Endothelial cell of umbilical vein (primary cell): ENCODE measurements around the gene AK8. TPM values are rescaled to one million over a fixed set of nuclear protein-coding genes. Genes with fewer than 3 reads are reported as not detected.

ENCODE experiments used
- BruUV-seq: library from RNA; stranded (reverse); fragments of 400-500 nt; replicated peaks from 2 replicates; lab custom pipeline; 2021; lab: Mats Ljungman, UMichigan
- CTCF ChIA-PET: fragments of 300-600, 350-600 bp; sonication (Branson Sonifier 250); formaldehyde crosslinking; loops from one replicate; lab custom pipeline; 2021; ENCODE audit warnings: antibody characterized with exemption, inconsistent platforms; lab: Charles Lee
- POLR2A ChIA-PET: fragments of 300-600, 350-600 bp; sonication (Branson Sonifier 250); formaldehyde crosslinking; loops from one replicate; lab custom pipeline; 2021; ENCODE audit warnings: antibody characterized with exemption, inconsistent platforms; lab: Charles Lee
- DNase-seq: peaks from one replicate; pipeline ENCODE4 v3.0.0-alpha.2; 2011; ENCODE audit warnings: low read depth, low spot score
- FAIRE-seq: peaks from 2 replicates; lab custom pipeline; 2011; peaks lifted over from hg19 to GRCh38; lab: Jason Lieb, UNC
- H2AFZ ChIP-seq: 2 replicates; pipeline ENCODE4 v1.6.0; 2012; ENCODE audit warnings: low read depth, low read length, control low read depth, inconsistent platforms
- H3K27ac ChIP-seq: 2 replicates; pipeline ENCODE4 v1.5.1; 2011; ENCODE audit warnings: low read depth, mild to moderate bottlenecking, control low read depth, low read length, moderate library complexity; ENCODE audit not compliant: insufficient read depth
- H3K27me3 ChIP-seq, 2 experiments: 2 replicates each; pipeline versions ENCODE4 v1.6.0 to v1.6.1; 2011; ENCODE audit warnings: low read length in 2 of 2, mixed read lengths in 1 of 2; ENCODE audit not compliant: control insufficient read depth in 2 of 2, insufficient read depth in 2 of 2
- H3K36me3 ChIP-seq, 2 experiments: 2 replicates in 1 of 2; 3 replicates in 1 of 2; pipeline ENCODE4 v1.5.1; 2011; ENCODE audit warnings: low read length in 2 of 2, mild to moderate bottlenecking in 1 of 2, moderate library complexity in 1 of 2; ENCODE audit not compliant: control insufficient read depth in 2 of 2, insufficient read depth in 2 of 2; ENCODE audit errors: extremely low read depth in 1 of 2
- H3K4me1 ChIP-seq: 3 replicates; pipeline ENCODE4 v1.5.1; 2011; ENCODE audit warnings: mild to moderate bottlenecking, low read length; ENCODE audit not compliant: control insufficient read depth, insufficient read depth; ENCODE audit errors: extremely low read depth
- H3K4me2 ChIP-seq: 2 replicates; pipeline ENCODE4 v1.6.1; 2011; ENCODE audit warnings: low read length, control low read depth, mixed read lengths; ENCODE audit not compliant: insufficient read depth
- H3K4me3 ChIP-seq, 3 experiments: fragments of 200-600 bp in 1 of 3; sonication (generic), shearing (Covaris generic) in 1 of 3; replicated peaks in 1 of 3; 2 replicates each; pipeline ENCODE4 v1.5.1; 2011 to 2016; ENCODE audit warnings: control low read depth in 3 of 3, low read length in 3 of 3, mild to moderate bottlenecking in 2 of 3, inconsistent platforms in 1 of 3, low read depth in 1 of 3, moderate library complexity in 1 of 3; ENCODE audit not compliant: insufficient read depth in 1 of 3
- H3K79me2 ChIP-seq: 2 replicates; pipeline ENCODE4 v1.6.0; 2012; ENCODE audit warnings: low read length, inconsistent platforms; ENCODE audit not compliant: control insufficient read depth, insufficient read depth
- H3K9ac ChIP-seq: replicated peaks from 2 replicates; pipeline ENCODE3; 2011; ENCODE audit warnings: low read length, control low read depth; ENCODE audit not compliant: insufficient read depth; ENCODE audit errors: extremely low read depth
- H3K9me1 ChIP-seq: replicated peaks from 3 replicates; pipeline ENCODE4 v1.6.0; 2011; ENCODE audit warnings: mild to moderate bottlenecking, low read length; ENCODE audit not compliant: control insufficient read depth, insufficient read depth; ENCODE audit errors: extremely low read depth
- H3K9me3 ChIP-seq: replicated peaks from 2 replicates; pipeline ENCODE4 v1.5.1; 2012; ENCODE audit warnings: low read length, inconsistent platforms; ENCODE audit not compliant: control insufficient read depth, insufficient read depth
- H4K20me1 ChIP-seq: replicated peaks from 2 replicates; pipeline ENCODE3; 2011; ENCODE audit warnings: mild to moderate bottlenecking, low read length; ENCODE audit not compliant: control insufficient read depth, insufficient read depth; ENCODE audit errors: extremely low read depth
- EZH2 ChIP-seq: IDR thresholded peaks from 2 replicates; pipeline ENCODE4 v1.6.1; 2012; ENCODE audit warnings: borderline replicate concordance, low read depth, mild to moderate bottlenecking, moderate library complexity, low read length, inconsistent platforms; ENCODE audit not compliant: severe bottlenecking
- FOS ChIP-seq: IDR thresholded peaks from 2 replicates; pipeline ENCODE4 v1.6.1; 2011; ENCODE audit warnings: mild to moderate bottlenecking, low read length, moderate library complexity, borderline replicate concordance; ENCODE audit not compliant: insufficient read depth
- GATA2 ChIP-seq: IDR thresholded peaks from 2 replicates; pipeline ENCODE4 v1.7.0; 2011; ENCODE audit warnings: low read depth, mild to moderate bottlenecking, moderate library complexity, mixed read lengths, low read length; ENCODE audit not compliant: insufficient read length, insufficient read depth
- JUN ChIP-seq: IDR thresholded peaks from 2 replicates; pipeline ENCODE4 v1.6.1; 2011; ENCODE audit warnings: borderline replicate concordance, low read depth; ENCODE audit not compliant: insufficient read length, insufficient read depth
- MYC ChIP-seq: IDR thresholded peaks from one replicate; pipeline ENCODE4 v1.6.1; 2011; ENCODE audit warnings: mild to moderate bottlenecking, low read depth, low read length
- POLR2A ChIP-seq: IDR thresholded peaks from 2 replicates; pipeline ENCODE4 v1.6.1; 2012; ENCODE audit warnings: low read depth, mild to moderate bottlenecking, control low read depth, low read length
- POLR2AphosphoS5 ChIP-seq: IDR thresholded peaks from 2 replicates; pipeline ENCODE4 v1.6.1; 2012; ENCODE audit warnings: low read depth, mild to moderate bottlenecking, control low read depth, low read length, moderate library complexity; ENCODE audit not compliant: insufficient read depth
- dilution Hi-C: fragments of 300-500 bp; cut with MboI; formaldehyde crosslinking; loops from one replicate; pipeline ENCODE4 v1.15.0; 2019; ENCODE audit warnings: low sequenced_read_pairs; ENCODE audit not compliant: extremely low pct_ligation_motif_present
- intact Hi-C: fragments of 100-400 bp; cut with micrococcal nuclease; formaldehyde crosslinking; loops from one replicate; pipeline ENCODE4 v1.10.0; 2022
- polyA plus RNA-seq, 4 experiments: library from polyadenylated mRNA; depleted of rRNA in 3 of 4; stranded (reverse) in 3 of 4; unstranded in 1 of 4; fragments of >200 nt; gene quantifications; 2 replicates each; pipeline versions ENCODE4 v1.2.1 to v1.2.3, GENCODE V29; 2011 to 2012; ENCODE audit warnings: missing spikeins in 1 of 4
- total RNA-seq: library from RNA; stranded (reverse); gene quantifications from 2 replicates; pipeline ENCODE4 v1.2.3, GENCODE V29; 2021
- TF ChIP-seq, protein P1 (sequence below): IDR thresholded peaks from 2 replicates; pipeline ENCODE4 v1.6.1; 2011; ENCODE audit not compliant: insufficient read depth, insufficient read length
- TF ChIP-seq, protein P2 (sequence below), 2 donors: IDR thresholded peaks; 1 replicate in 1 of 2; 2 replicates in 1 of 2; pipeline ENCODE4 v1.5.1; 2011; ENCODE audit warnings: low read length in 2 of 2, mild to moderate bottlenecking in 2 of 2, moderate library complexity in 2 of 2, control low read depth in 1 of 2, inconsistent platforms in 1 of 2, low read depth in 1 of 2; ENCODE audit not compliant: insufficient read depth in 1 of 2; ENCODE audit errors: extremely low read depth in 1 of 2

AK8 gene
- total and polyA plus RNA-seq, 2 donors (not counting 3 experiments of a cell fraction or from before 2014, with no cell fraction given): 0.06 TPM; not detected in 1

DNA sequence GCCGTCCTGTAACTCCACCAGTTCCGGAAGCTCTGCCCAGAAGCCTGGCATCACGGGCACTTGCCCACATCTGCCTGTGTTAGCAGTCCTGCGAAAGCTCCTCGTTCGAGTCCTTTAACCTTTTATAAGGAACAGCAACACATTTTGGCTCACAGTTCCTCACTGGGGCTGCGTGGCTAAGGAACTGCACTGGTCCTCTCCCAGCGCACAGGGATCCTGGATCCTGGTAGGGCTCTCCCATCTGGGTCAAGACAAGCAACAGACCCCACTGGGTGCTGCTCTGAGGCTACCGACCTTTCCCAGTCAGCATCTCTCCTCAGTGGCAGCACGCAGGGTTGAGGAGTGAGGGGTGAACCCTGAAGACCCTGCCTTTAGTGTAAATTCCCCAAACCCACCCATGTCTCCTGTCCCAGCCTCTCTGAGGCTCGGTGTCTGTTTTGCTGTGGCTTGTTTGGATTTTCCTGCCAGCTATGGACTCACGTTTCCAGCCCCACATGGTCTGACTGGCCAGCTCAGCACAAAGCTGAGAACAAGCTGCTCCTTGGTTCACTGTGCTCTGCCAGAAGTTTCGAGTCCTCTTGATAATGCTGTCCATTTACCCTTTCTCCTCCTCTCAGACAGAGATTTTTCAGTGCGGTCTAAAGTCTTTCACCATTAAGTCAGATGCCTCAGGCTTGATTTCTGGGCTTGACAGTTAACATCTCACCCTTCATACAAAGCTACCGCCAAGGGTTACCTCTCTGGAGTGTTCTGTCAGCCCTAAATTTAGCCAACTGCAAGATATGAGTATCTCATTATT lies 80.0 kb downstream of the AK8 start:
- H3K79me2 ChIP-seq: no peaks in the 10 kb centered on the region
- H4K20me1 ChIP-seq: no peaks in the 10 kb centered on the region
- dilution Hi-C loops: no loop called here
- no peak for DNase-seq
- no TSS peak for BruUV-seq
- POLR2A ChIA-PET: no interaction called here
- no peak for FAIRE-seq
- H3K36me3 ChIP-seq: no peaks in the 10 kb centered on the region
- no peak overlapping the region for H3K4me2 ChIP-seq
- H3K27me3 ChIP-seq: peaks cover 10 to 13% of the 10 kb centered on the region in 2 experiments
- no peak overlapping the region for H2AFZ ChIP-seq
- H3K9me3 ChIP-seq: no peaks in the 10 kb centered on the region
- H3K27ac ChIP-seq: no peak overlapping the region
- intact Hi-C loops: no loop called here
- CTCF ChIA-PET: interaction anchor here (1.0 to 2.0 kb wide), 4 partner anchors 127 to 386 kb away, joined by 3 to 12 read pairs (median 3); partner anchors contain the start of genes DDX31 and GTF3C4
- H3K4me1 ChIP-seq: no peaks in the 10 kb centered on the region
- H3K9ac ChIP-seq: no peak overlapping the region
- no peak for TF ChIP-seq POLR2AphosphoS5
- no peak for TF ChIP-seq FOS
- no peak for TF ChIP-seq EZH2
- TF ChIP-seq, protein P1, sequence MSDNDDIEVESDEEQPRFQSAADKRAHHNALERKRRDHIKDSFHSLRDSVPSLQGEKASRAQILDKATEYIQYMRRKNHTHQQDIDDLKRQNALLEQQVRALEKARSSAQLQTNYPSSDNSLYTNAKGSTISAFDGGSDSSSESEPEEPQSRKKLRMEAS: no peak
- no peak for TF ChIP-seq GATA2
- TF ChIP-seq JUN: no peak
- no peak for TF ChIP-seq POLR2A
- TF ChIP-seq MYC: no peak
- TF ChIP-seq, protein P2, sequence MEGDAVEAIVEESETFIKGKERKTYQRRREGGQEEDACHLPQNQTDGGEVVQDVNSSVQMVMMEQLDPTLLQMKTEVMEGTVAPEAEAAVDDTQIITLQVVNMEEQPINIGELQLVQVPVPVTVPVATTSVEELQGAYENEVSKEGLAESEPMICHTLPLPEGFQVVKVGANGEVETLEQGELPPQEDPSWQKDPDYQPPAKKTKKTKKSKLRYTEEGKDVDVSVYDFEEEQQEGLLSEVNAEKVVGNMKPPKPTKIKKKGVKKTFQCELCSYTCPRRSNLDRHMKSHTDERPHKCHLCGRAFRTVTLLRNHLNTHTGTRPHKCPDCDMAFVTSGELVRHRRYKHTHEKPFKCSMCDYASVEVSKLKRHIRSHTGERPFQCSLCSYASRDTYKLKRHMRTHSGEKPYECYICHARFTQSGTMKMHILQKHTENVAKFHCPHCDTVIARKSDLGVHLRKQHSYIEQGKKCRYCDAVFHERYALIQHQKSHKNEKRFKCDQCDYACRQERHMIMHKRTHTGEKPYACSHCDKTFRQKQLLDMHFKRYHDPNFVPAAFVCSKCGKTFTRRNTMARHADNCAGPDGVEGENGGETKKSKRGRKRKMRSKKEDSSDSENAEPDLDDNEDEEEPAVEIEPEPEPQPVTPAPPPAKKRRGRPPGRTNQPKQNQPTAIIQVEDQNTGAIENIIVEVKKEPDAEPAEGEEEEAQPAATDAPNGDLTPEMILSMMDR (IDR thresholded peaks at IDR 0.05; ENCODE audit: extremely low read depth in 1 of 2, insufficient read depth in 1 of 2, low read depth in 1 of 2, low read length in 2 of 2): no peak
- no peak overlapping the region for H3K4me3 ChIP-seq
- H3K9me1 ChIP-seq: no peaks in the 10 kb centered on the region
